B cell (primary cell): ENCODE measurements around the gene PKNOX2.

ENCODE experiments used
- EZH2 ChIP-seq: IDR thresholded peaks from 2 replicates; pipeline ENCODE4 v1.6.1; 2012; ENCODE audit warnings: borderline replicate concordance, low read depth, mild to moderate bottlenecking, moderate library complexity, low read length; ENCODE audit not compliant: insufficient read depth, poor library complexity, severe bottlenecking
- TF ChIP-seq, protein P1 (sequence below): fragments of 200-600 bp; IDR thresholded peaks from one replicate; pipeline ENCODE4 v1.8.0; 2022; ENCODE audit warnings: antibody characterized with exemption, mild to moderate bottlenecking

DNA sequence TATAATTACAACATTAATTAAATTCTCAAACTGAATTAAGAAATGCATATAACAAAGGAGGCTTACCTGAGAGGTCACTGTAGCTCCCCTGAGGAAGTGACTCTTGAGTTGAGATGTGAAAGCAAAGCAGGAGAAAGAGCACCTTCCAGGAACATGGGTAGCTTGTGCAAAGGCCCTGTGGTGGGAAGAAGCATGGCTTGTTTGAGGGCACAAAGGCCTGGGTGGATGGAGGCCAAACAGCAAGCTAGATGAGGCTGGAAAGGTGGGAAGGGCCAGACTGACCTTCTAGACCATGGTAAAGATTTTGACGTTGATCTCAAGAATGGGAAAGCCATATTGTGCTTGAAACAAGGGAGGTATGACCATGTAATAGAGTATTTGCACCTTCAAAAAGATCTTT is 155.1 kb downstream of the PKNOX2 start:
- no peak for TF ChIP-seq EZH2
- TF ChIP-seq, protein P1, sequence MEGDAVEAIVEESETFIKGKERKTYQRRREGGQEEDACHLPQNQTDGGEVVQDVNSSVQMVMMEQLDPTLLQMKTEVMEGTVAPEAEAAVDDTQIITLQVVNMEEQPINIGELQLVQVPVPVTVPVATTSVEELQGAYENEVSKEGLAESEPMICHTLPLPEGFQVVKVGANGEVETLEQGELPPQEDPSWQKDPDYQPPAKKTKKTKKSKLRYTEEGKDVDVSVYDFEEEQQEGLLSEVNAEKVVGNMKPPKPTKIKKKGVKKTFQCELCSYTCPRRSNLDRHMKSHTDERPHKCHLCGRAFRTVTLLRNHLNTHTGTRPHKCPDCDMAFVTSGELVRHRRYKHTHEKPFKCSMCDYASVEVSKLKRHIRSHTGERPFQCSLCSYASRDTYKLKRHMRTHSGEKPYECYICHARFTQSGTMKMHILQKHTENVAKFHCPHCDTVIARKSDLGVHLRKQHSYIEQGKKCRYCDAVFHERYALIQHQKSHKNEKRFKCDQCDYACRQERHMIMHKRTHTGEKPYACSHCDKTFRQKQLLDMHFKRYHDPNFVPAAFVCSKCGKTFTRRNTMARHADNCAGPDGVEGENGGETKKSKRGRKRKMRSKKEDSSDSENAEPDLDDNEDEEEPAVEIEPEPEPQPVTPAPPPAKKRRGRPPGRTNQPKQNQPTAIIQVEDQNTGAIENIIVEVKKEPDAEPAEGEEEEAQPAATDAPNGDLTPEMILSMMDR = no peak
